SK-N-SH treated with all-trans-retinoic acid at 6 μM for 48 hours (cell line): Measurements from ENCODE around the gene CDC34.

Source experiments
- TF ChIP-seq, protein P1 (sequence below): fragments of 250-450 bp; sonication (Bioruptor Pico); IDR thresholded peaks from 2 replicates; pipeline ENCODE4 v1.8.0; 2020; ENCODE audit warnings: mild to moderate bottlenecking, moderate library complexity, borderline replicate concordance
- TF ChIP-seq, protein P2 (sequence below): fragments of 250-450 bp; sonication (Bioruptor Pico); IDR thresholded peaks from 2 replicates; pipeline ENCODE4 v1.5.1; 2021; ENCODE audit warnings: mild to moderate bottlenecking, moderate library complexity

DNA sequence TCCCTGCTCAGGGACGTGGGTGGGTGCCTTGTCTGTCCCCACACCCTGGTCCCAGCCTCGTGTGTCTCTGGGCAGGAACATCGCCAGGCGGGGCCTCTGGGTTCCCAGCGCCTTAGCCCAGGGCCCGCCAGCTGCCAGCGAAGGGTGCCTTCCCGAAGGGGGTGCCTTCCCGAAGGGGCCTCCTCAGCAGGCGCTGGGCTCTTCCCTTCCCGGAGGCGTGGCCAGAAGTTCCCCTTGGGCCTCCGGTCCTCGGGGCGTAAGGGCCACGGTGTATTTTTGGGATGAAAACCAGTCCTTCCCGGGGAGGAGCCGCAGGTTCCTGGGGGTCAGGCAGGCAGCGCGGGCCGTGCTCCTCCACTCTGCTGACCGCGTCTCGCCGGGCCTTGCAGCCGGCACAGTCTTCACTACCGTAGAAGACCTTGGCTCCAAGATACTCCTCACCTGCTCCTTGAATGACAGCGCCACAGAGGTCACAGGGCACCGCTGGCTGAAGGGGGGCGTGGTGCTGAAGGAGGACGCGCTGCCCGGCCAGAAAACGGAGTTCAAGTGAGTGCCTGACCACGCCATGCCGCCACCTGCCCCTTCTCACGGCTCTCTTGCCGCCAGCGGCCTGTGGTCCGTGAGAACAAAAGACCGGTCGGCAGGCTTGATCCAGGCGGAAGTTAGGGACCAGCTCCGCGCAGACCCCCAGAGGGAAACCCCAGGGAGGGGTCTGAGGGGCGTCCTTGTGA, 47.7 kb downstream of the CDC34 start:
- TF ChIP-seq, protein P1, sequence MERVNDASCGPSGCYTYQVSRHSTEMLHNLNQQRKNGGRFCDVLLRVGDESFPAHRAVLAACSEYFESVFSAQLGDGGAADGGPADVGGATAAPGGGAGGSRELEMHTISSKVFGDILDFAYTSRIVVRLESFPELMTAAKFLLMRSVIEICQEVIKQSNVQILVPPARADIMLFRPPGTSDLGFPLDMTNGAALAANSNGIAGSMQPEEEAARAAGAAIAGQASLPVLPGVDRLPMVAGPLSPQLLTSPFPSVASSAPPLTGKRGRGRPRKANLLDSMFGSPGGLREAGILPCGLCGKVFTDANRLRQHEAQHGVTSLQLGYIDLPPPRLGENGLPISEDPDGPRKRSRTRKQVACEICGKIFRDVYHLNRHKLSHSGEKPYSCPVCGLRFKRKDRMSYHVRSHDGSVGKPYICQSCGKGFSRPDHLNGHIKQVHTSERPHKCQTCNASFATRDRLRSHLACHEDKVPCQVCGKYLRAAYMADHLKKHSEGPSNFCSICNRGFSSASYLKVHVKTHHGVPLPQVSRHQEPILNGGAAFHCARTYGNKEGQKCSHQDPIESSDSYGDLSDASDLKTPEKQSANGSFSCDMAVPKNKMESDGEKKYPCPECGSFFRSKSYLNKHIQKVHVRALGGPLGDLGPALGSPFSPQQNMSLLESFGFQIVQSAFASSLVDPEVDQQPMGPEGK (CRISPR knock-in tag) = no peak
- TF ChIP-seq, protein P2, sequence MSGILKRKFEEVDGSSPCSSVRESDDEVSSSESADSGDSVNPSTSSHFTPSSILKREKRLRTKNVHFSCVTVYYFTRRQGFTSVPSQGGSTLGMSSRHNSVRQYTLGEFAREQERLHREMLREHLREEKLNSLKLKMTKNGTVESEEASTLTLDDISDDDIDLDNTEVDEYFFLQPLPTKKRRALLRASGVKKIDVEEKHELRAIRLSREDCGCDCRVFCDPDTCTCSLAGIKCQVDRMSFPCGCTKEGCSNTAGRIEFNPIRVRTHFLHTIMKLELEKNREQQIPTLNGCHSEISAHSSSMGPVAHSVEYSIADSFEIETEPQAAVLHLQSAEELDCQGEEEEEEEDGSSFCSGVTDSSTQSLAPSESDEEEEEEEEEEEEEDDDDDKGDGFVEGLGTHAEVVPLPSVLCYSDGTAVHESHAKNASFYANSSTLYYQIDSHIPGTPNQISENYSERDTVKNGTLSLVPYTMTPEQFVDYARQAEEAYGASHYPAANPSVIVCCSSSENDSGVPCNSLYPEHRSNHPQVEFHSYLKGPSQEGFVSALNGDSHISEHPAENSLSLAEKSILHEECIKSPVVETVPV (CRISPR knock-in tag) = no peak
